Caco-2 (cell line): Measurements from ENCODE around the gene NOP10. TPM values are rescaled to one million over a fixed set of nuclear protein-coding genes. Genes with fewer than 3 reads are reported as not detected.

Experiments
- BruUV-seq: library from RNA; stranded (reverse); fragments of 400-500 nt; replicated peaks from 2 replicates; lab custom pipeline; 2021; lab: Mats Ljungman, UMichigan
- CTCF ChIA-PET: fragments of 300-600 bp; sonication (Branson Sonifier 250); formaldehyde crosslinking; loops from one replicate; lab custom pipeline; 2022; ENCODE audit warnings: antibody characterized with exemption; lab: Charles Lee
- POLR2A ChIA-PET: fragments of 300-600 bp; sonication (Branson Sonifier 250); formaldehyde crosslinking; loops from one replicate; lab custom pipeline; 2022; ENCODE audit warnings: antibody characterized with exemption; lab: Charles Lee
- DNase-seq, 2 experiments: peaks; one replicate each; pipeline versions ENCODE4 v3.0.0 to v3.0.0-alpha.2; 2020 to 2022
- H3K27me3 ChIP-seq: replicated peaks from 2 replicates; pipeline ENCODE4 v1.6.0; 2011; ENCODE audit warnings: low read length; ENCODE audit not compliant: control insufficient read depth, insufficient read depth
- H3K36me3 ChIP-seq: 2 replicates; pipeline ENCODE4 v1.5.1; 2011; ENCODE audit warnings: low read length; ENCODE audit not compliant: control insufficient read depth, insufficient read depth
- H3K4me1 ChIP-seq: fragments of 250-450 bp; sonication (Bioruptor Pico); 2 replicates; pipeline ENCODE4 v1.5.1; 2020; ENCODE audit warnings: mild to moderate bottlenecking
- H3K4me3 ChIP-seq: 2 replicates; pipeline ENCODE4 v1.5.1; 2011; ENCODE audit warnings: low read depth, mild to moderate bottlenecking, control low read depth, low read length
- H3K9me3 ChIP-seq: fragments of 250-450 bp; sonication (Bioruptor Pico); 2 replicates; pipeline ENCODE4 v1.5.1; 2020; ENCODE audit warnings: mild to moderate bottlenecking, moderate library complexity
- H3K27ac Mint-ChIP-seq: one replicate; pipeline ENCODE4 v1.8.0; 2022; ENCODE audit warnings: mixed read lengths; ENCODE audit not compliant: unreplicated experiment
- H3K27me3 Mint-ChIP-seq: one replicate; pipeline ENCODE4 v1.8.0; 2022; ENCODE audit warnings: mixed read lengths; ENCODE audit not compliant: insufficient read depth, unreplicated experiment
- H3K36me3 Mint-ChIP-seq: one replicate; pipeline ENCODE4 v1.8.0; 2022; ENCODE audit warnings: mild to moderate bottlenecking, mixed read lengths; ENCODE audit not compliant: insufficient read depth, unreplicated experiment
- H3K4me1 Mint-ChIP-seq: one replicate; pipeline ENCODE4 v1.8.0; 2022; ENCODE audit warnings: low read depth, mixed read lengths; ENCODE audit not compliant: unreplicated experiment
- H3K4me3 Mint-ChIP-seq: one replicate; pipeline ENCODE4 v1.8.0; 2022; ENCODE audit warnings: mild to moderate bottlenecking, moderate library complexity, mixed read lengths; ENCODE audit not compliant: unreplicated experiment
- H3K9me3 Mint-ChIP-seq: one replicate; pipeline ENCODE4 v1.8.0; 2022; ENCODE audit warnings: mixed read lengths; ENCODE audit not compliant: unreplicated experiment
- CTCF ChIP-seq, 2 experiments: fragments of 200-600 bp in 1 of 2; IDR thresholded peaks; 1 replicate in 1 of 2; 2 replicates in 1 of 2; pipeline versions ENCODE4 v1.5.1 to v1.8.0; 2011 to 2022; ENCODE audit warnings: antibody characterized with exemption in 1 of 2, control low read depth in 1 of 2, inconsistent platforms in 1 of 2, low read depth in 1 of 2, low read length in 1 of 2, mild to moderate bottlenecking in 1 of 2, moderate library complexity in 1 of 2; ENCODE audit not compliant: insufficient read depth in 1 of 2, severe bottlenecking in 1 of 2, unreplicated experiment in 1 of 2
- intact Hi-C: fragments of 100-400 bp; cut with micrococcal nuclease; formaldehyde crosslinking; loops from one replicate; pipeline ENCODE4 v1.10.0; 2022; ENCODE audit not compliant: unreplicated experiment
- total RNA-seq: library from RNA; stranded (reverse); gene quantifications from 2 replicates; pipeline ENCODE4 v1.2.3, GENCODE V29; 2022

Gene NOP10
- total RNA-seq, 1 experiment from 2014 or later = 171 TPM

- no peak for DNase-seq
- peaks cover 25% of the 10 kb centered on the region for H3K36me3 Mint-ChIP-seq
- Histone ChIP-seq H3K4me1 (no peaks in the 10 kb centered on the region), H3K4me3 (no peak overlapping the region), H3K27me3 (no peaks in the 10 kb centered on the region), H3K9me3 (no peaks in the 10 kb centered on the region), H3K36me3 (no peaks in the 10 kb centered on the region)
- ChIA-PET CTCF (no interaction called here), POLR2A (no interaction called here)
- H3K27me3 Mint-ChIP-seq = no peaks in the 10 kb centered on the region
- no peaks in the 10 kb centered on the region for H3K9me3 Mint-ChIP-seq
- H3K4me3 Mint-ChIP-seq = no peak overlapping the region
- no peaks in the 10 kb centered on the region for H3K4me1 Mint-ChIP-seq
- BruUV-seq = no TSS peak
- intact Hi-C loops = no loop called here
- H3K27ac Mint-ChIP-seq = no peak overlapping the region
- TF ChIP-seq CTCF (IDR thresholded peaks at IDR 0.05; ENCODE audit: insufficient read depth in 1 of 2, low read depth in 1 of 2, low read length in 1 of 2, severe bottlenecking in 1 of 2, unreplicated experiment in 1 of 2) = no peak
Observed at GRCh38 chr15:34335176-34336032, 7.5 kb downstream of the NOP10 start.

GRCh38 chr15:34334672-34335071, 8.3 kb downstream of the NOP10 start:
- POLR2A ChIA-PET = no interaction called here
- DNase-seq = no peak
- H3K27me3 Mint-ChIP-seq = no peaks in the 10 kb centered on the region
- Histone ChIP-seq H3K4me3 (no peak overlapping the region), H3K9me3 (no peaks in the 10 kb centered on the region), H3K36me3 (no peaks in the 10 kb centered on the region), H3K4me1 (no peaks in the 10 kb centered on the region), H3K27me3 (no peaks in the 10 kb centered on the region)
- H3K4me1 Mint-ChIP-seq = no peaks in the 10 kb centered on the region
- H3K27ac Mint-ChIP-seq = no peak overlapping the region
- no TSS peak for BruUV-seq
- H3K36me3 Mint-ChIP-seq = peaks cover 19% of the 10 kb centered on the region
- CTCF ChIA-PET = no interaction called here
- no peak for TF ChIP-seq CTCF (IDR thresholded peaks at IDR 0.05; ENCODE audit: insufficient read depth in 1 of 2, low read depth in 1 of 2, low read length in 1 of 2, severe bottlenecking in 1 of 2, unreplicated experiment in 1 of 2)
- intact Hi-C loops = no loop called here
- H3K4me3 Mint-ChIP-seq = no peak overlapping the region
- no peaks in the 10 kb centered on the region for H3K9me3 Mint-ChIP-seq

DNA sequence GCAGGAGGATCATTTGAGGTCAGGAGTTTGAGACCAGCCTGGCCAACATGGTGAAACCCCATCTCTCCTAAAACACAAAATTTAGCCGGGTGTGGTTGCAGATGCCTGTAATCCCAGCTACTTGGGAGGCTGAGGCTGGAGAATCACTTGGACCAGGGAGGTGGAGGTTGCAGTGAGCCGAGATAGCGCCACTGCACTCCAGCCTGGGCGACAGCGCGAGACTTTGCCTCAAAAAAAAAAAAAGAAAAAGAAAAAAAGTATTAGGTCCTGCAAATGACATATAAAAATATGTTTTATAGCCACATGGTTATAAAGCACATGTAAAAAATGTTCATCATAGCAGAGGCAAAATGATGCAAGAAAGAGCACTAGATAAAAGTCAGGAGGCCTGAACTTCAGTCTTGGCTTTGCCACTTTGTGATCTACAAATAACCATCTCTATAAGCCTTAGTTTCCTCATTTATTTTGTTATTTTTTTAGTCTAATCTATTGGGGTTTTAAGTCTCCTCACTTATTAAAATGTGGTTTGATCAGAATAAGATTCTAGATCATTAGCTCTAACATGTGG, 10.3 kb downstream of the NOP10 start:
- no peaks in the 10 kb centered on the region for H3K4me1 ChIP-seq
- Mint-ChIP-seq H3K36me3 (peaks cover 9% of the 10 kb centered on the region), H3K27ac (no peak overlapping the region), H3K9me3 (no peaks in the 10 kb centered on the region), H3K4me1 (no peaks in the 10 kb centered on the region), H3K27me3 (no peaks in the 10 kb centered on the region), H3K4me3 (no peak overlapping the region)
- no peak for TF ChIP-seq CTCF (IDR thresholded peaks at IDR 0.05; ENCODE audit: insufficient read depth in 1 of 2, low read depth in 1 of 2, low read length in 1 of 2, severe bottlenecking in 1 of 2, unreplicated experiment in 1 of 2)
- no peaks in the 10 kb centered on the region for H3K27me3 ChIP-seq
- intact Hi-C loops = no loop called here
- no peak overlapping the region for H3K4me3 ChIP-seq
- CTCF ChIA-PET = no interaction called here
- no peaks in the 10 kb centered on the region for H3K9me3 ChIP-seq
- POLR2A ChIA-PET = interaction anchor here (0.6 kb wide), 1 partner anchor 13 kb away, joined by 13 read pairs; no protein-coding TSS in a partner anchor
- DNase-seq = no peak
- no peaks in the 10 kb centered on the region for H3K36me3 ChIP-seq
- no TSS peak for BruUV-seq
